ENCODE measurements around the gene EPHB2. TPM values are rescaled to one million over a fixed set of nuclear protein-coding genes. Genes with fewer than 3 reads are reported as not detected.

Gene EPHB2
- total and polyA plus RNA-seq, 2 of the 8 experiments (the other 6 are each of a cell fraction or from before 2014, with no cell fraction given): 15.8 to 17.2 TPM

- no peak overlapping the region for H3K14ac ChIP-seq (ENCODE audit: insufficient read length)
- TF ChIP-seq CTCF (IDR thresholded peaks at IDR 0.05; ENCODE audit: control extremely low read depth in 1 of 3, insufficient read depth in 1 of 3, low read depth in 1 of 3, low read length in 3 of 3) (peak; percentile 61 to 73 (median 66)), RAD21 (IDR thresholded peaks at IDR 0.05 in 1 of 2, conservative IDR thresholded peaks at IDR 0.05 in 1 of 2; ENCODE audit: low read depth in 2 of 2, low read length in 2 of 2) (peak; percentile 41 to 48; a peak in 3 of 4 replicates), NANOG (IDR thresholded peaks at IDR 0.05; ENCODE audit: insufficient read depth, low read depth, low read length, poor library complexity, severe bottlenecking) (no peak), CHD1 (IDR thresholded peaks at IDR 0.05; ENCODE audit: low read depth, low read length) (no peak)
- no peak overlapping the region for H2AK5ac ChIP-seq (ENCODE audit: low read depth, low read length)
- no peak overlapping the region for H3K4me2 ChIP-seq (ENCODE audit: insufficient read depth in 1 of 2, low read depth in 2 of 2, low read length in 2 of 2)
- no peak overlapping the region for H3K18ac ChIP-seq (ENCODE audit: extremely low read depth, low read length)
- H4K91ac ChIP-seq (replicated peaks; ENCODE audit: insufficient read length, low read length): no peak overlapping the region
- H2BK120ac ChIP-seq (replicated peaks; ENCODE audit: low read depth, low read length): no peak overlapping the region
- H2AFZ ChIP-seq (ENCODE audit: low read length): no peak overlapping the region
- POLR2A ChIA-PET (ENCODE audit: partially characterized antibody): interaction anchor here (0.7 to 1.5 kb wide), 2 partner anchors 77 to 81 kb away, joined by 3 read pairs; no protein-coding TSS in a partner anchor
- H2BK12ac ChIP-seq (ENCODE audit: low read depth, low read length): no peak overlapping the region
- 61% methylated on average over 3 of the region's 3 CpGs; no CpG with 5 or more reads in 1 of the 2 experiments for WGBS, 2 experiments (ENCODE audit: extremely low coverage in 1 of 2, insufficient coverage in 1 of 2, insufficient read length in 1 of 2, insufficient replicate concordance in 2 of 2, low coverage in 1 of 2, low lambda C conversion rate in 2 of 2, missing lambda C conversion rate in 1 of 2)
- DNase-seq (ENCODE audit: low read depth in 1 of 2, low spot score in 2 of 2) (no peak), FAIRE-seq (no peak)
- H3K4me1 ChIP-seq (replicated peaks in 1 of 4; ENCODE audit: control insufficient read depth in 3 of 4, insufficient read depth in 4 of 4, low read length in 3 of 4): peaks cover 0 to 6% (median 2%) of the 10 kb centered on the region in 4 experiments; a peak in 4 of 7 replicates
- H3K9ac ChIP-seq (replicated peaks in 1 of 4; ENCODE audit: extremely low read depth in 1 of 4, low read depth in 3 of 4, low read length in 3 of 4): no peak overlapping the region
- H4K5ac ChIP-seq (ENCODE audit: insufficient read length, low read depth, low read length): no peak overlapping the region
- CTCF ChIA-PET (ENCODE audit: partially characterized antibody): interaction anchor here (0.6 to 4.2 kb wide), 32 partner anchors 9 to 986 kb away, joined by 3 to 25 read pairs (median 4); no protein-coding TSS in a partner anchor
- H3K23ac ChIP-seq (ENCODE audit: insufficient read length): no peak overlapping the region
- no peaks in the 10 kb centered on the region for H3K36me3 ChIP-seq (ENCODE audit: control insufficient read depth in 2 of 4, insufficient read depth in 4 of 4, low read length in 3 of 4)
- no peak overlapping the region for H2BK15ac ChIP-seq (ENCODE audit: low read length)
- no peak overlapping the region for H2BK20ac ChIP-seq (ENCODE audit: low read length)
- peaks cover 4% of the 10 kb centered on the region; the same call in 1 of the 2 replicates for H3K23me2 ChIP-seq (ENCODE audit: low read depth, low read length)
- no peak overlapping the region for H3K4ac ChIP-seq (replicated peaks; ENCODE audit: insufficient read length, low read depth, low read length)
- peaks cover 5 to 6% of the 10 kb centered on the region in 2 experiments for H4K20me1 ChIP-seq (replicated peaks in 1 of 2; ENCODE audit: control insufficient read depth in 1 of 2, insufficient read depth in 2 of 2, low read length in 2 of 2)
- H3K4me3 ChIP-seq (ENCODE audit: extremely low read depth in 1 of 4, insufficient read depth in 2 of 4, low read depth in 3 of 4, low read length in 4 of 4): no peak overlapping the region
- H3K79me2 ChIP-seq (ENCODE audit: control insufficient read depth in 1 of 2, insufficient read depth in 2 of 2, low read length in 2 of 2): no peaks in the 10 kb centered on the region
- no peak overlapping the region for H3K56ac ChIP-seq (replicated peaks; ENCODE audit: insufficient read length, low read depth, low read length)
- no peaks in the 10 kb centered on the region for H3K79me1 ChIP-seq (ENCODE audit: low read depth, low read length)
- no peaks in the 10 kb centered on the region for H3K9me3 ChIP-seq (ENCODE audit: insufficient read depth in 2 of 2, low read depth in 1 of 2, low read length in 1 of 2)
- H3K27ac ChIP-seq (ENCODE audit: low read depth, low read length): no peak overlapping the region
- H2BK5ac ChIP-seq (ENCODE audit: low read depth, low read length): no peak overlapping the region
- peaks cover 7 to 24% (median 15%) of the 10 kb centered on the region in 4 experiments for H3K27me3 ChIP-seq (replicated peaks in 1 of 4; ENCODE audit: control insufficient read depth in 3 of 4, extremely low read depth in 1 of 4, insufficient read depth in 3 of 4, low read length in 3 of 4)
- H4K8ac ChIP-seq (ENCODE audit: extremely low read depth, insufficient read depth, low read length): no peak overlapping the region
These were observed 1.4 kb upstream of the EPHB2 start for GRCh38 chr1:22709227-22709626.
